CD4-positive, alpha-beta T cell treated with Interleukin-12 subunit alpha and Interleukin-12 subunit beta, for 1 hour (primary cell): ENCODE results near the gene PTPRN2.

Source experiments
- DNase-seq: peaks from one replicate; pipeline ENCODE4 v3.0.0-alpha.2; 2020

PTPRN2 gene

DNA sequence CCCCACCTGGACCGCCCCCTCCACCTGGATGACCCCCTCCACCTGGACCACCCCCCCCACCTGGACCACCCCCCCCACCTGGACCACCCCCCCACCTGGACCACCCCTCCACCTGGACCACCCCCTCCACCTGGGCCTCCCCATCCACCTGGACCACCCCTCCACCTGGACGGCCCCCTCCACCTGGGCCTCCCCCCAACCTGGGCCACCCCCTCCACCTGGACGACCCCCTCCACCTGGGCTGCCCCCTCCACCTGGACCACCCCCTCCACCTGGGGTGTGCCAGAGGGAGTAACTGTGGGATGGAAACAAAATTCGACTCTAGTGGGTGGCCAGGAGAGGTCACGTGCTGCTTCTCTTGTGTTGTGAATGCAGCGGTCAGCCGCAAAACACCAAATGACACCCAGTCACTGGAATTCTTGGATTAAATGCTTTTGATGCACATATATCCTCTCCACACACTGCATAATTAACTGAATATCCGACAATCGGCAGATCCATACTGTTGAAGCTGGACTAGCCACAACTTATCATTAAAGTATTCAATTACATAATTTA lies 316.7 kb downstream of the PTPRN2 start:
- no peak for DNase-seq

DNA sequence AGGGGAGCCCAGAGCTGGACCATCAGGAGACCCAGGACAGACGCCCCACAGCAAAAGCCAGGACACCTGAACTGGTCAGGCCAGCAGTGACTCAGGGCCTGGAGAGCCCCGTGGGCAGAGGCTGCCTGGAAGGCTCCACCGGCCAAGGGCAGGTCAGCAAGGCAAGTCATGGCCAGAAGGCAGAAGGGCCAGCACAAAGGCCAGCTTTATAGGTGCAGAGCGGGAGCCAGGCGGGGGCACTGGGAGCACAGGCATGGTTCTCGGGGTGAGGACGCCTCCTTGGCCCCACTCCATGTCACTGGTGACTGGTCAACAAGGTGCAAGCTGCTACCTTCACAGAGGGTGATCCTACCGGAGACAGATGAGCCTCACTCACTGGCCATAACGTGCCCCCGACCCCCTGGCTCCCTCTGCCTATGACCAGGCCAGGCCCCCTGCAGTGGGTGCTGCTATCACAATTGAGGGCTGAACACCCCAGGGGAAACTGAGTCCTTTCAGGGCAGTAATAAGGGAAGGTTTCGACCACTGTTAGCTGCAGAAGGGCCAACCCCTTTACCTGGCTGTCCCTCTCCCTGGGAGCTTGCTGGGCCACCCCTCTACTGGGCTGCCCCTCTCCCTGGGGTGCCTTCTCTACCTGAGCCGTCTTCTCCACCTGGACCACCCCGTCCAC lies 317.4 kb downstream of the PTPRN2 start:
- no peak for DNase-seq

DNA sequence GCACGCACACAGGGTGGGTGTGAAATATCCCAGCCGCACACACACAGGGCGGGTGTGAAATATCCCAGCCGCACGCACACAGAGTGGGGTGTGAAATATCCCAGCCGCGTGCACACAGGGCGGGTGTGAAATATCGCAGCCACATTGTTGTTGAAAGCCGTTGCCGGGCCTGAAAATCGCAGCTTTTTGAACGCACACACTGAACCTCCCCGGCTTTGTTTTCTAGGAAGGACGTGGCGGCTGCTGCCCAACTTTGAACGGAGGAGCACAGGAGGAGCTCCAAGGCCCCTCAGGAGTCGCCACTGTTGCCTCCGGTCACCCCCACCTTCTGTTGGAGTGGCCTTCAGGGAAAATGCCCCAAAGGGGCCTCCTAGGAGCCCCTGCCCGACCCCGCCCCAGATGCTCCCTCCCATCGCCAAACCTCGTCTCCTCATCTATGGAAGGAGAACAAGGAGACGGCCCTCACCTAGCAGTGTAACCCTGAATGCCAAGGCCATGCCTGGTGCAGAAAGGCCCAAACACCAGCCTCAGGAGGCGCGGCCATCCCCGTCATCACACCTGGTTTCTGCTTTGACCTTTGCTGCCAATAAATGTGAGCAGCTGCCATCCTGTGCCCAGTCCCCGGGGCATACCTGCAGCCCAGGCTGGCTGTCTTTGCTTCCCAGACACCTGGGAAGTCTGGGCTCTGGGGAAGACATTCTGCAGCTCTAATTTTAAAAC lies 318.6 kb downstream of the PTPRN2 start:
- no peak for DNase-seq

DNA sequence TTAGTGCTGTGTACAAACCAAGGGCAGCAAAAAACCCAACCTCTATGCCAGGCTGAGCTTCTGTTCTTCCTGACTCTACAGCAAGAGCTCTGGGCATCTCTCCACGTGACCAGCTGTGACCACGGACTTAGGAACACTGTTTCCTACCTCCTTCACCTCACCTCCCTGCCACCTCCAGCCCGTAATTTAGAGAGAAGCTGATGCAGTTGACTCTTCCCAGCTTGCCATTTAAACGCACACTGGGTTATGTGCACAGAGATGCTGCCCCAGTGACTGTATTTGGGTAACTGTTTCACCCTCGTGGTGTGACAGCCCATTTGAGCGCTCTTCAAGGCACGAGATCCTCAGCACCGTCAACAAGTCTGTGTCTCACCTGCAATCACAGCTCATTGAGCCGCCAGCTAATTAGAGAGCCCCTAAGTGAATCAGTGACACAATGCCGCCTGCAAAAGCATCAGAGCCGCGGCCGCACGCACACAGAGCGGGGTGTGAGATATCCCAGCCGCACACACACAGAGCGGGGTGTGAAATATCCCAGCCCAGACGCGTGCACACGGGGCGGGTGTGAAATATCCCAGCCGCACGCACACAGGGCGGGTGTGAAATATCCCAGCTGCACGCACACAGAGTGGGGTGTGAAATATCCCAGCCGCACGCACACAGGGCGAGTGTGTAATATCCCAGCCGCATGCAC lies 319.7 kb downstream of the PTPRN2 start:
- DNase-seq, result no peak

DNA sequence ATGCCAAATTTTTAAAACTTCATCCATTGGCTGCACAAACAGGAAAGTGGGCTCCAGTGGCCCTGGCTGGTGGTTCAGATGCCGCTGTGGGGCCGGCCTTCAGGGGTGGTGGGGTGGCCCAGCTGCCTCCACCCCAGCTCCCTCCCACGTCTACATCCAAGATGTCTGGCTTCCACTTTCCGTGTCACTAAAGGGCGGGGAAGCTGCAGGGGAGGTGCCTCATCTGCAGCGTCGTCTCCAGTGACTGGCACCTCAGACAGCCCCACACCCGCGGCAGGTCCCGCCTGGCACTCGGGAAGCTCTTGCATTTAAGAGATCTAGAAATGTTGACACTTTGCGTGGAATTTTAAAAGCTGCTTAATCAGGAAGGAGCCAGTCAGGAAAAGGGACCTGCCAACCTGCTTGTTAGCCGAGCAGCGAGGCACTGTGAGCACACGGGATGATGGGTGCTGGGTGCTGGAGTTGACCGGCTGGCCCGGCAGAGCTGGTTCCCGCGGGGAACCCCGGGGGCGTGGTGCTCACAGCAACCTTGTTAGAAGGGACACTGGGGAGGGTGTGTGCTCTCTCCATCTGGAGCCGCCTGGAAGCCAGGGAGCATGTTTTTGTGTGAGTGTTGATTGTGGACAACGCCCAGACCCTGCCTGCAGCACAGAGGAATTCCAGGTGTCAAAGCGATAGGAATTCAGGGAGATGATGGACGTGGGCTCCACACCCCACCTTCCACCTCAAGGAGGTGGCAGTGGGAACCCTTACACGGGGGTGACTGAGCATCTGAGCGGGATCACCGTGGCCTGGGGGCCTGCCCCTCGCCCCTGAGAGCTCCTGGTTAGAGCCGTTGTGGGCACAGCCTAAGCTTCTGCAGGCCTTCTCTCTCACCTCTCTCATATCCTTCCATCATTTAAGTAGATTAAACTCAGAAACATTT lies 320.5 kb downstream of the PTPRN2 start:
- DNase-seq, result no peak

DNA sequence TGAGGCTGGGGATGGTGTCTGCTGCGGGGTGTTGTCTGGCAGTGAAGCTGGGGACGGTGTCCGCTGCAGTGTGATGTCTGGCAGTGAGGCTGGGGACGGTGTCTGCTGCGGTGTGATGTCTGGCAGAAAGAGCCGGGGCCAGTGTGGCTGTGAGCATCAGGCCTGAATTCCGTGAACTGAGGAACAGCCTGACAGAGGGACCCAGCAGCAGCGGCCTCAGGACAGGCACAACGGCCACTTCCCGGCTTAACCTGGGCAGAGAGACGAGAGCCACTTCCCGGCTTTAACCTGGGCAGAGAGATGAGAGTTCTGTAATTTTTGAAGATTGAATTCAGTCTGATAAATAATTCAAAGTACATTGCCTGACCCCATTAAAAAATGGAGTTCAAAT lies 321.2 kb downstream of the PTPRN2 start:
- no peak for DNase-seq

DNA sequence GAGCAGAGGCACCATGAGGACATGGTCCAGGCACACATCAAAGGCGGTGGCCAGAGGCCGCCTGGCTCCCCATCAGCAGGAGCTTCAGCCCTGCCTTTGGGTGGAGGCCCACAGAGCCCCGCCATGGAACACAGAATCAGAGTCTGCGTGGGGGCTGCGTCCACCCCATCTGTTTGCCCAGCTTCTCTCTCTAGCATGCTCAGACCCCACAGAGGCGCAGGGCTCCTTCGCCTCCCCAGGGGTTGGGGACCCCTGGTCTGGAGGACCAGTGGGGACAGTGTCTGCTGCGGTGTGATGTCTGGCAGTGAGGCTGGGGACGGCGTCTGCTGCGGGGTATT lies 321.9 kb downstream of the PTPRN2 start:
- DNase-seq, result no peak

DNA sequence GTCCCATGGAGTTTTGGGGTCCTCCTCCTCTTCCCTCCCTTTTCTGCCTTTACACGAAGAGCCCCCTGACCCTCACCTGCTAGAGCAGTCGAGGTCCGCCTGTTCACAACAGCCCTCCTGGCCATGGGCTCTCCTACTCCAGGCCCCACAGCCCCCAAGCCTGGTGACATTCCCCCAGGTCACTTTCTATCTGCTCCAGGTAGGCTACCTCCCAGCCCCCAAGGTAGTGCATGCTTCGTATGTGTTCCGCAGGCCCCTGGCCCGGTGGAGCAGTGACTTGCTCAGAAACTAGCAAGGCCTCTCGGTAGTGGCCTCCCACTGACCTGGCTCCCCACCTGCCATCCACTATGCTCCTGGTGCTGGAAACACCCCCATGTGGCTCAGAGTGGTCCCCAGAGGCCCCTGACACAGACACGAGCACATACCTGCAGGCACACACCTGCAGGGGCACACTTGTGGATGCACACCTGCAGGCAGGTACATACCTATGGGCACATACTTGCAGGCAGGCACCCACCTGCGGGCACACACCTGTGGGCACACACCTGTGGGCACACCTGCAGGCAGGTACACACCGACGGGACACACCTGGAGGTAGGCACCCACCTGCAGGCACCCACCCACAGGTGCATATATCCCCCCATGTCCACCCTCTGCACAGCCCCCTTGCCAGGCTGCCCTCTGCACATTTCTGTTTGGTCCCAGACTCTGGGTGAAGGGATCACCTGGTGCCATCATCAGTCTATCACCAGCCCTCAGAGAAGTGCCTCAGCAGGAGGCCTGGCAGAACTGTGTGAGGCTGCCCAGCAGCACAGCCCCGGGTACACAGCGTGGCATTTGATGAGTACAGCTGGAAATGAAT lies 322.5 kb downstream of the PTPRN2 start:
- no peak for DNase-seq

DNA sequence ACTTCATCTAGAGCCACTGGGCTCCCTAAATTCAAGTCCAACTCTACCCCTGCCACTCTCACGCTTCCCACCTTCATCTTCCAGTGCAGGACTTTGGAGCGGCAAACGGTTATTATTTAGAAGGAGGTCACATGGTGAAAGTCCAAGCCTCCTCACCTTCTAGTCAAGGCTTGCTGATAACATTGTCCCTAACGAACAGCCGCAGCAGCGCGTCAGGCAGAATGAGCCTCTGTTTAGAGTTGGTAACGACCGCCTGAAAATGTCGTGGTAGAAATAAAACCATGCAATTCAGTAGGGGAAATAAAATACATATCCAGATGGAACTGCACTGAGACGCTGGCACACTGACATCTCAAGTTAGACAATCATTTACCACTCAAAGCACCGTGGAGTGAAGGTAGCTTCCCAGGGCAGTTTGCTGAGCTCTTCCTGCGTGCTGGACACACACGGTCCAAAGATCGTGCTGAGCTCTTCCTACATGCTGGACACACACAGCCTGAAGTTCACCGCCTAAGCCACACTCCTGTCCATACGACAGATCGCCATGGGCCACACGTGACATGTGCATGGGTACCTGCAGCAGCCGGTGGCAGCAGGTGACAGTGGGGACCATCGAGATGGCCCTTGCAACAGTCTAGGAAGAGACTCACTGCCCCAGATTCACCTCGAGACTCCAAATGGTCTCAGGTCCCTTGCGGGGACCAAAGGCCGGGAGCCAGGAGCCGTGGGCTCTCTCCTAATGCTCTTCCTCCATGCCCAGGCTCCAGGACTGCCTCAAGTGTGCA lies 323.5 kb downstream of the PTPRN2 start:
- DNase-seq, result no peak

DNA sequence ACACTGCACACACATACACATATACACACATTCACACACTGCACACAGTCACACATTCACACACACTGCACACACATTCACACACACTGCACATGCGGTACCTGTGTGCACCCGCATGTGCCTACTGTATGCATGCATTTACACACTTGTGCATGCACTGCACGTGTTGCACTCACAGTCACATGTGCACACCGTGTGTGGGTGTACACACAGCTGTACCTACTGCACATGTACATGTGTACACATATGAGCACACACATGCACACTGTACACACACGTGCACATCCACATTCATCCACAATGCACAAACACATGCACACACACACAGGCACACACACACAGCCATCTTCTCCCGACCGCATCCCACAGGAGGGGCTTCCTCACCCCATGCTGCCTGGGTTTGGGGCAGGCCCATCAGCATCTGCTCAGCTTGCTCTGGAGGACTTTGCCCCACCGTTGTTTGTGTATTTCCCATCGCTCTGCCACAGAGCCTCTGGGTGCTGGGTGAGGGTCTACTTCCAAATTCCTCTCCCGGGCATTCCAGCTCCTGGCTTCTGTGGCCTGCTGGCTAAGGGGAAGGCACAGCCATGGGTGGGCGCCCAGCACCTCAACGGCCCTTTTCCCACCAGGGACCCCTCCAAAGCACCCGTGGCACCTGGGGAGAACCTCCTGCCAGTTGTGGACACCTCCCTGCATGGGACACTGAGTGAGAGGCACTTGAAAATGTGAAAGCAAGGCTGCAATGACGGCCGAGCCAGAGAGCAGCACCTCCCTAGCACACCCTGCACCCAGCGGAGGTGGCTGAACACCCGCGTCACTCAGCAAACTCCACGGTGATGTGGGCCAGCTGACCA lies 324.3 kb downstream of the PTPRN2 start:
- DNase-seq, result no peak

DNA sequence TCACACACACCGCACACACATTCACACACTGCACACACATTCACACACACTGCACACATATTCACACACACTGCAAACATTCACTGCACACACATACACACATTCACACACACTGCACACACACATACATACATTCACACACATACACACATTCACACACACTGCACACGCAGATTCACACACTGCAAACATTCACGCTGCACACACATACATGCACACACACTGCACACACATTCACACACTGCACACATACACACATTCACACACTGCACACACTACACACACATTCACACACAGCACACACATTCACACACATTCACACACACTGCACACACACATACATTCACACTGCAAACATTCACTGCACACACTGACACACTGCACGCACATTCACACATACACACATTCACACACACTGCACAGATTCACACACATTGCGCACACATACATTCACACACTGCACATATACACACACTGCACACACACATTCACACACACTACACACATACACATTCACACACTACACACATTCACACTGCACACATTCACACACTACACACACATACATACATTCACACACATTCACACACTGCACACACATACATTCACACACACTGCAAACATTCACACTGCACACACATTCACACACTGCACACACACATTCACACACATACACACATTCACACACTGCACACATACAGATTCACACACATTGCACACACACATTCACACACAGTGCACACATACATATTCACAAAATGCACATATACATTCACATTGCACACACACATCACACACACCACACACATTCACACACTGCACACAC lies 325.1 kb downstream of the PTPRN2 start:
- DNase-seq, result no peak

DNA sequence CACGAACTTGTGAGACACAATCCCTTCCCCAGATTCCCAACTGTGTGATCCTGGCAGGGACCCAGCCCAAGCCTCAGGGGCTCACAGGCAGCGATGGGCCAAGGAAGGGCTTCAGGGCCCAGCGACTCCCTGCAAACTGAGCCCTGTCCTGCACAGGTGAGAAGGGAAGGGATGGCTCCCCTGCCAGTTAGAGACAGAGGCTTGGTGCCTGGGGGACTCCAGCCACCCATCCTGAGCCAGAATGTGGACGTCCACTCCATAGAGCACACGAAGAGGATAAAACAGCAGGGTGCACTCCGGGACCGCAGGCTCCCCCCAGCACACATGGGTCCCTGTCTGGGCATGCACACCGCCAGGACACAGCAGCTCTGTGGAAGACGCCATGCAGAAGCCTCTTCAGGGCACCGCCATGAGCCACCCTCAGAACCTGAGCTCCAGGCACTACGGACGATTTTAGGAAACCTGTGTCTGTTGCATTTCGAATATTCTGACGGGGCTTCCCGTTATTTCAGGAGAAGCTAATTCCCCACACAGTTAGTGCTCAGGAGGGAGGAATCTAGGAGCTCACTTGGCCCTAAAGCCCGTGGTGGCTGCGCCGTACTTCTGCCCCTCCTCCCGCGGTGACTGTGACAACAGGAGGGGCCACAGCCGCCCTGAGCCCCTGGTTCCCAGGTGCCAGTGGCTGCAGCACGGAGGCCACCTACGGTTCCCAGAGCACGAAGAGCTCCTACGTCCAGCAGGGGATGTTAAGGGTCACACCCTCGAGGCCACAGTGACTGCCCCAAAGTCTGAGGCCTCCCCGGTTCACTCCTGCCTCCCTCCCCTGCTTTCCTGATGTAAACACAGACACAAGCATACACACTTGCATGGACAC lies 326.0 kb downstream of the PTPRN2 start:
- DNase-seq, result no peak

DNA sequence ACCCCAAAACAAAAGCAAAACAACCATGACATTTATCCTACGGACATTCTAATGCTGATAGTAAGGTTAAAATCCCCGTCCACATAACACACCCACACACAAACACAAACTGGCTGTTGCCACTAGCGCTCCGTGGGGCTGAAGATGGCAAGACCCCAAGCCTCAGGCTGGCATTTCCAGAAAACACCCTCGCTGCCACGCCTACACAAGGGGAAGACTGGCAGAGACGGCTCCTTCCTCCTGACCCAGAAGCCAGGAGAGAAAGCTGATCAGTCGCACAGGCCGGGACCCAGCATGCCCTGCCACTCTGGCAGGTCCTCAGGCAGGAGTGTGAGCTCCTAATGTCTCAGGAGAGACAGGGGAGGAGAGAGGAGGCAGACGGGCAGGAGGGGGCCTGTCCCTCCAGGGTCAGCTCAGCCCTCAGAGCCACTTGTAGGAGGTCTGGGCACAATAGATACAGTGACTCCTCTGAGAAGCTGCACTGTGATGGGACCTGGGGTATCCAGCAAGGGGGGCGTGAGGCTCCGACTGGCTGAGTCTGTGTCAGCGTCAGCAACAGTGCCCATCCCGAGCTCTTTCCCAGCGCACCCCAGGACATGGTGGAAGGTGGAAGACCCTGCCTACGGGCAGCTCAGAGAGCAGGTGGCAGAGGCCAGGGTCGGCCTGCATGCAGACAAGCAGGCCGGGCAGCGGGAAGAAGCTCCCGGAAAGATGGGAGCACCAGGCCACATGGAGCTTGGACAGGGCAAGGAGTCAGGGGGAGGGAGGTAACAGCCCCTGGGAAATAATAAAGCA lies 326.9 kb downstream of the PTPRN2 start:
- DNase-seq, result no peak

DNA sequence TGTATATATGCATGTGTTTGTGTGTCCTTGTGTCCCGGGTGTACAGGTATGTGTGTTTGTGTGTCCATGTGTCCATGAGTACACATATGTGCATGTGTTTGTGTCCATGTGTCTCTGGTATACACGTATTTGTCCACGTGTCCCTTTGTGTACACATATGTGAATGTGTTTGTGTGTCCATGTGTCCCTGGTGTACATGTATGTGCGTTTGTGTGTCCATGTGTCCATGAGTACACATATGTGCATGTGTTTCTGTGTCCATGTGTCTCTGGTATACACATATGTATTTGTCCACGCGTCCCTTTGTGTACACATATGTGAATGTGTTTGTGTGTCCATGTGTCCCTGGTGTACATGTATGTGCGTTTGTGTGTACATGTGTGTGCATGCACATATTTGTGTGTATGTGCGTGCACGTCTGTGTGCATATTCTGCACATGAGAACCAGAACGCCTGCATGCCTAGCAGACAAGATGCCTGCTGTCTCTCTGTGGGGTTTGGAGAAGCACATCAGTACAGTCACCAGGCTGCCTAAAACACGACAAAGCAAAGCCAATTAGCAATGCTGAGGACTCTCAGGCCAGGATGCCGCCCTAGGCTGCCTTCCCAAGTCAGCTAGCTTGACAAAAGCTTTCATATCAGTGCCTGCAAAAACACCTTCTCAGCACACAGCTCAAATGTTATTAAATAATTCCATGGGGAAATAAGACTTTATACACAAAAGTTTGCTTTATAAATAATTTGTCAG lies 327.8 kb downstream of the PTPRN2 start:
- DNase-seq, result no peak

DNA sequence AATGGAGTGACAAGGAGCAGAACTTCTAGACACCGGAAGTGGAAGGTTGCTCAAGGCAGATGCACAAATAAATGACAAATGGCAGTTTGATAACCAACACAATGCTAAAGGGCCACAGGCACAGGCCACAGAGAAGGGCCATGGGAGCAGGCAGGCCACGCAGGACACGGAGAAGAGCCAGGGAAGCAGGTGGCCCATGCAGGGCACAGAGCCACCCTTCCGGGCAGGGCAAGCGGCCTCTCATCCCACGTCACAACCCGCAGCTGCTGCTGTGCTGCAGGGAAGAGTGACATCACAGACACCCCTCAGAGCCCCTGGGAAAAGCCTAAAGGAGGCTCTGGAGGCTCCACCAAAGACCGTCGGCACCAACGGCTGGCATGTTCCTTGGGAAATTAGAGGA lies 328.5 kb downstream of the PTPRN2 start:
- no peak for DNase-seq

DNA sequence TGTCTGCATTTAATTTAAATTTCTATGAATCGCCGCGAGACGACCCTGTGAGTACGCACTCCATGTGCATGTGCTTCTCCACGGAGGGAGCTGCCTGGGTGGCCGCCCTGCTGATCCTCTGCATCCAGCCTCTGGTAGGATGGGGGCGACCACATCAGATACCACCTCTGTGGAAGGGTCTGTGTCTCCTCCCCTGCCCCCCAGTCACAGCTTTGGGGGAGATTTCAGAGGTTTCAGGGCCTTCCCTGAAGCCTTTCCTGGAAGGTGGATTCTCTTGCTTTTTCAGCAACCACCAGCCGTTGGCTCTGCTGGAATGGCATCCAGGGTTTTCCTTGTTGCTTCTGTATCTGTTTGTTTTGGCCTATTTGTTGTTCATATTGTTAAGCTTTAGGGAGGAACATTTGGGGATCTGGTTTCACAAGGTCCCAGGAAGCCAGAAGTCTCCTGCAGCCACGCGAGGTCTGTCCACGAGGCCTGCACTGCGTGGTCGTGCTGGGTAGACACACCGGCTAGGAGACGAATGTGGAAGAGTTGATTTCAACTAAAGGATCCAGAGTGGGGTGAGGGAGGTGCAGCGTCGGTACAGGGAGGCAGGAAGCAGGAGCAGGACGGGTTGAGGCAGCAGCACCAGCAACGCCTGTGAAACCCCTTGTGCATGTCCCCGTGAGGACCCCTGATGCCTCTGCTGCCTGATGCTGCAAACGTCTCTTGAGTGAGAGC lies 329.1 kb downstream of the PTPRN2 start:
- DNase-seq, result no peak
